Measurements from ENCODE around the gene RAB33A.
A peak's percentile ranks its signal among the peaks of the same experiment; 100 is the strongest.

Gene RAB33A

DNA sequence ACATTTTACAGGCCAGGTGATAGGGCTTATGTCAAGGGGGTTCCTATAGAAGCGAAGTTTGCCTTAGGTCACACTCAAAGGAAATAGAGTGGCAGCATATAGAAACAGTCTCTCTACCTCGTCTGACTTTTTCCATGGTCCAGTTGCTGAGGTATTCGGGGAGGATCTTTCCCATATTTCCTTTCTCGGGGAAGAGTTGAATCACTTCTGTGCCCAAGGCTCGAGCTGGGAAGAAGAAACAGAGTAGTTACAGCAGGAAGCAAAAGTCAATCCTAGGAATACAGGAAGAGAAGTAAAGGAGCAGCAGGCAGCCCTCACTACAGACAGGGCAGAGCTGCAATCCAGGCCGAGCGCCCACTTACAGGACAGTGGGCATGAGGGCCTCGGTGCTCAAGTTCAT, 34.8 kb upstream of the RAB33A start:
- Mint-ChIP-seq H3K27ac (peak overlapping the region in 1 of 3 experiments; percentile 87), H3K4me3 (no peak overlapping the region)

DNA sequence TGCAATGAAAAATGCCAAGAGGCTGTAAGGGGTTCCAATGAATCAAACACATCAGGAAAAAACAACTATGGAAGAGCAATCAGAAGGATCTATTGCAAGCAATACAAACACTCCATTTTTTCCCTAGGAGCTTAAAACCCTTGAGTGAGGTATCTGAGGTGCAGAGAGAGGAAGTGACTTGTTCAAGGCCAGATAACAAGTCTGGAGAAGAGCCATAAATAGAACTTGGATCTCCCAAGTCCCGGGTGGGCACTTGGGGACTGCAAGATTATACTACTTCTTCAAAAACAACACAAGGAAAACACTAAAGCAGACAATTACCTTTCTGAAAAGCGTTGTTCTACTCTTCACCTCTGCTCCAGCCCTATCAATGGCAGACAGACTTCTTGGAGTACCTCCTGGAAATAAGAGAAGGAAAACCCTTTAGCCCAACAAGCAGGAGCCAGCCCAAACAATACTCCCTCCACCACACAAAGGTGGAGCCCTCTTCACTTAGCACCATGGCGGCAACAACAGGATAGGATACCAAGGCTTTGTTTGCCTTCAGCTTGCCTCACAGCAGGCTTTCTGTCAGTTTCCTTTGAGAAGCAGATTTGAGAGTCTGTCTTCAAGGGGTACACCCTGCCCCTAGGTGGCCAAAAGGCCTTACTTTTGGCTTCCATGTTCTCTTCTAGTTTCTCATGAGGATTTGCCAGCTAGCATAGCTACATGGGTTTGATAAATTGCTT, 32.1 kb upstream of the RAB33A start:
- peaks cover 13% of the 10 kb centered on the region for H3K9me3 Mint-ChIP-seq
- H3K4me1 Mint-ChIP-seq = no peaks in the 10 kb centered on the region
- no peak overlapping the region for H3K27ac Mint-ChIP-seq
- no peaks in the 10 kb centered on the region for H3K27me3 Mint-ChIP-seq (ENCODE audit: low read depth)
- H3K4me3 Mint-ChIP-seq = no peak overlapping the region
- peaks cover 54% of the 10 kb centered on the region for H3K36me3 Mint-ChIP-seq (ENCODE audit: low read depth)
- TF ChIP-seq, protein P1, sequence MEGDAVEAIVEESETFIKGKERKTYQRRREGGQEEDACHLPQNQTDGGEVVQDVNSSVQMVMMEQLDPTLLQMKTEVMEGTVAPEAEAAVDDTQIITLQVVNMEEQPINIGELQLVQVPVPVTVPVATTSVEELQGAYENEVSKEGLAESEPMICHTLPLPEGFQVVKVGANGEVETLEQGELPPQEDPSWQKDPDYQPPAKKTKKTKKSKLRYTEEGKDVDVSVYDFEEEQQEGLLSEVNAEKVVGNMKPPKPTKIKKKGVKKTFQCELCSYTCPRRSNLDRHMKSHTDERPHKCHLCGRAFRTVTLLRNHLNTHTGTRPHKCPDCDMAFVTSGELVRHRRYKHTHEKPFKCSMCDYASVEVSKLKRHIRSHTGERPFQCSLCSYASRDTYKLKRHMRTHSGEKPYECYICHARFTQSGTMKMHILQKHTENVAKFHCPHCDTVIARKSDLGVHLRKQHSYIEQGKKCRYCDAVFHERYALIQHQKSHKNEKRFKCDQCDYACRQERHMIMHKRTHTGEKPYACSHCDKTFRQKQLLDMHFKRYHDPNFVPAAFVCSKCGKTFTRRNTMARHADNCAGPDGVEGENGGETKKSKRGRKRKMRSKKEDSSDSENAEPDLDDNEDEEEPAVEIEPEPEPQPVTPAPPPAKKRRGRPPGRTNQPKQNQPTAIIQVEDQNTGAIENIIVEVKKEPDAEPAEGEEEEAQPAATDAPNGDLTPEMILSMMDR (IDR thresholded peaks at IDR 0.05; ENCODE audit: unreplicated experiment in 3 of 3) = no peak

More for the DNA sequence above, 34.8 kb upstream of the RAB33A start:
- H3K4me1 Mint-ChIP-seq = no peaks in the 10 kb centered on the region
- TF ChIP-seq, protein P1 (IDR thresholded peaks at IDR 0.05; ENCODE audit: unreplicated experiment in 3 of 3) = no peak
- H3K27me3 Mint-ChIP-seq (ENCODE audit: low read depth) = no peaks in the 10 kb centered on the region
- H3K36me3 Mint-ChIP-seq (ENCODE audit: low read depth) = peaks cover 50% of the 10 kb centered on the region
- H3K9me3 Mint-ChIP-seq = peaks cover 3% of the 10 kb centered on the region

DNA sequence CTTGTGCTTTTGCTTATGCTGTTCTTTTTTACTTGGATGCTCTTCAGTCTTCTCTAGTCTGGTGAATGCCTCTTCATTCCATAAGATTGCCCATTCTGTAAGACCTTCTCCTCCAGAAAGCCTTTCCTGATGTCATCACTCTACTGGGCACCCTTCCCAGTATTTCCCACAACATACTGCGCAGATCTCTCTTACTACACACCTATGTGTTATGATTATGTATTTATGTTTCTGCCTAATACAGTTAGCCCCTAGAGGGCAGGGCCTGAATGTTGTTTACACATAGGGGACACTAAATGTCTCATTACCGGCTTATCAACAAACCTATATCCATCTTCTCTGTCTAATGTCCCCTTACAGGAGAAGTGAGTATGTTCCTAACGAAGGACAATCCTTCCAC, 27.3 kb upstream of the RAB33A start:
- Mint-ChIP-seq H3K4me1 (no peaks in the 10 kb centered on the region), H3K27me3 (ENCODE audit: low read depth) (no peaks in the 10 kb centered on the region), H3K9me3 (peaks cover 13% of the 10 kb centered on the region), H3K4me3 (no peak overlapping the region), H3K27ac (no peak overlapping the region), H3K36me3 (ENCODE audit: low read depth) (peaks cover 57% of the 10 kb centered on the region)
- TF ChIP-seq, protein P1 (IDR thresholded peaks at IDR 0.05; ENCODE audit: unreplicated experiment in 3 of 3) = no peak

- Mint-ChIP-seq H3K27me3 (ENCODE audit: low read depth) (no peaks in the 10 kb centered on the region), H3K4me3 (no peak overlapping the region), H3K4me1 (no peaks in the 10 kb centered on the region), H3K9me3 (peaks cover 15% of the 10 kb centered on the region), H3K36me3 (ENCODE audit: low read depth) (peaks cover 57% of the 10 kb centered on the region), H3K27ac (no peak overlapping the region)
- TF ChIP-seq, protein P1 (IDR thresholded peaks at IDR 0.05; ENCODE audit: unreplicated experiment in 3 of 3) = no peak
These were observed 26.6 kb upstream of the RAB33A start for GRCh38 chrX:130145123-130145522.

DNA sequence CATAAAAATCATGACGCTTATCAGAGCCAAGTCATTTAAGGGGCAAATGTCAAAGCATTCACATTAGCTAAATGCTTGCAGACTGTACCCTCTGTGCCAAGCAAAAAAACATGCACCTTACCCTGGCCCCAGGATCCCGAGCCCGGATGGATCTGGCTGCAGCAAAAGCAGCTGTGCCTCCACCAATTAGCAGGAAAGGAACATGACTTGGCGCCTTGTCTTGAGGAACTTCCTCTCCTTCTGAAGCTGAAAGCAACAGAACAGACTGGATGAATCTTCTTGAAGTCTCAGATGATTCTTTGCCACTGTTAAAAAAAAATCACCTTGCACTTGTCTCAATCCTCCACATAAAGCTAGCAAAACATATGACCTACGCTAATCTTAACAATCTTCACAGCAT, 24.1 kb upstream of the RAB33A start:
- Mint-ChIP-seq H3K36me3 (ENCODE audit: low read depth) (peaks cover 54% of the 10 kb centered on the region), H3K4me1 (no peaks in the 10 kb centered on the region), H3K27me3 (ENCODE audit: low read depth) (no peaks in the 10 kb centered on the region), H3K27ac (no peak overlapping the region), H3K9me3 (peaks cover 15% of the 10 kb centered on the region), H3K4me3 (no peak overlapping the region)
- TF ChIP-seq, protein P1 (IDR thresholded peaks at IDR 0.05; ENCODE audit: unreplicated experiment in 3 of 3) = no peak

DNA sequence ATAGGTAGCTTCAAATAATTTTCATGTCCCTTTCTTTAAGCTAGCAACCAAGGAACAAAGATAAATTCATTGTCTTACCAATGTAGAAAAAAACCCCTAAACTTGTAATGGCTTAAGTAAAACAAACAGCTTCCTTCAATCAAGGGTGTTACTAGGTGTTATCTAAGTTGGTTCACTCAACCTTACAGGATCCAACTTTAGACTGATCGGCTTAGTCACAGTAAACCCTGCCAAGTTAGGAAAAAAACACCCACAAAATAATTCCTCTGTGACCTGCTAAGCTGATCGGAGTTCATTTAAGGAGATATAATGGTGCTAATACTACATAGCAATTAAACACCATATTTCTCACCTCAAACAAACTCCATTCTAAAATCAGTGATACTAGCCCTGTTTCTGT, 16.2 kb upstream of the RAB33A start:
- Mint-ChIP-seq H3K27me3 (ENCODE audit: low read depth) (no peaks in the 10 kb centered on the region), H3K4me3 (no peak overlapping the region), H3K9me3 (no peaks in the 10 kb centered on the region), H3K36me3 (ENCODE audit: low read depth) (peaks cover 6% of the 10 kb centered on the region), H3K4me1 (no peaks in the 10 kb centered on the region), H3K27ac (no peak overlapping the region)
- TF ChIP-seq, protein P1 (IDR thresholded peaks at IDR 0.05; ENCODE audit: unreplicated experiment in 3 of 3) = no peak

Data from nephron (organoid).